A549 (cell line): Measurements from ENCODE around the gene CAPN9. TPM values are rescaled to one million over a fixed set of nuclear protein-coding genes. Genes with fewer than 3 reads are reported as not detected.

ENCODE experiments used
- ATAC-seq, 2 experiments: fragments of 200-7000 bp in 1 of 2; fragments of >200 bp in 1 of 2; cut with Nextera tagmentation in 1 of 2; cut with Tn5 transposase in 1 of 2; 3 replicates each; pipeline versions ENCODE4 v1.8.0 to v1.9.1; 2018 to 2020; ENCODE audit warnings: mild to moderate bottlenecking in 1 of 2, moderate library complexity in 1 of 2
- CTCF ChIA-PET: fragments of 300-600 bp; sonication (Branson Sonifier 250); formaldehyde crosslinking; extraction: SDS; loops from one replicate; lab custom pipeline; 2021; ENCODE audit warnings: antibody characterized with exemption, inconsistent platforms; lab: Yijun Ruan, JAX
- POLR2A ChIA-PET: fragments of 350-600 bp; formaldehyde crosslinking; extraction: SDS; loops from one replicate; lab custom pipeline; 2021; ENCODE audit warnings: antibody characterized with exemption, inconsistent platforms; lab: Yijun Ruan, JAX
- DNase-seq, 2 experiments: peaks; one replicate each; pipeline versions ENCODE4 v3.0.0 to v3.0.0-alpha.2; 2011 to 2016; ENCODE audit warnings: low read depth in 1 of 2, low spot score in 1 of 2
- FAIRE-seq: peaks from 2 replicates; lab custom pipeline; 2011; peaks lifted over from hg19 to GRCh38; lab: Jason Lieb, UNC
- H3K27ac ChIP-seq, 2 experiments: fragments of >200 bp; sonication (Bioruptor Twin); formaldehyde crosslinking; 3 replicates each; pipeline ENCODE4 v1.5.1; 2016 to 2017
- H3K4me1 ChIP-seq: fragments of >200 bp; sonication (Bioruptor Twin); formaldehyde crosslinking; 3 replicates; pipeline ENCODE4 v1.6.1; 2016
- H3K4me2 ChIP-seq: fragments of >200 bp; sonication (Bioruptor Twin); formaldehyde crosslinking; 3 replicates; pipeline ENCODE4 v1.6.1; 2016
- H3K4me3 ChIP-seq: fragments of >200 bp; sonication (Bioruptor Twin); formaldehyde crosslinking; 3 replicates; pipeline ENCODE4 v1.5.1; 2016
- H3K9me3 ChIP-seq: fragments of >200 bp; sonication (Bioruptor Twin); formaldehyde crosslinking; 3 replicates; pipeline ENCODE4 v1.6.1; 2016
- BCL3 ChIP-seq: fragments of >200 bp; sonication (Bioruptor Twin); formaldehyde crosslinking; IDR thresholded peaks from 3 replicates; pipeline ENCODE4 v1.6.1; 2016
- BHLHE40 ChIP-seq: IDR thresholded peaks from 2 replicates; pipeline ENCODE4 v1.6.1; 2012; ENCODE audit warnings: low read depth, low read length, inconsistent platforms
- CHD2 ChIP-seq: fragments of 150-350 bp; IDR thresholded peaks from 2 replicates; pipeline ENCODE4 v1.6.1; 2014; ENCODE audit warnings: low read length; ENCODE audit not compliant: partially characterized antibody
- CTCF ChIP-seq: fragments of >200 bp; sonication (Bioruptor Twin); formaldehyde crosslinking; IDR thresholded peaks from 3 replicates; pipeline ENCODE4 v1.5.1; 2016
- EP300 ChIP-seq, 2 experiments: fragments of >200 bp; sonication (Bioruptor Twin); formaldehyde crosslinking; IDR thresholded peaks; 2 replicates in 1 of 2; 3 replicates in 1 of 2; pipeline ENCODE4 v1.6.1; 2016 to 2017
- ESRRA ChIP-seq: fragments of 150-350 bp; IDR thresholded peaks from 2 replicates; pipeline ENCODE4 v1.6.1; 2014; ENCODE audit warnings: mild to moderate bottlenecking, low read length, borderline replicate concordance
- FOXS1 ChIP-seq: fragments of 250-450 bp; sonication (Bioruptor Pico); IDR thresholded peaks from 2 replicates; pipeline ENCODE4 v1.5.0; 2020; ENCODE audit warnings: mild to moderate bottlenecking, moderate library complexity
- HMGXB4 ChIP-seq: fragments of 250-450 bp; sonication (Bioruptor Pico); IDR thresholded peaks from 2 replicates; pipeline ENCODE4 v1.5.0; 2021; ENCODE audit warnings: mild to moderate bottlenecking, moderate library complexity, borderline replicate concordance
- HOXA7 ChIP-seq: fragments of 250-450 bp; sonication (Bioruptor Pico); IDR thresholded peaks from 2 replicates; pipeline ENCODE4 v1.5.0; 2020; ENCODE audit warnings: mild to moderate bottlenecking, moderate library complexity
- HOXB5 ChIP-seq: fragments of 250-450 bp; sonication (Bioruptor Pico); IDR thresholded peaks from 2 replicates; pipeline ENCODE4 v1.5.0; 2020; ENCODE audit warnings: mild to moderate bottlenecking, moderate library complexity
- JUNB ChIP-seq: fragments of >200 bp; sonication (Bioruptor Twin); formaldehyde crosslinking; IDR thresholded peaks from 2 replicates; pipeline ENCODE4 v1.6.1; 2016
- MAFK ChIP-seq: fragments of 450-650 bp; IDR thresholded peaks from 2 replicates; pipeline ENCODE4 v1.6.1; 2014; ENCODE audit not compliant: partially characterized antibody
- MAX ChIP-seq: IDR thresholded peaks from 2 replicates; pipeline ENCODE4 v1.6.1; 2012
- MYC ChIP-seq: IDR thresholded peaks from 2 replicates; pipeline ENCODE4 v1.6.1; 2012; ENCODE audit warnings: mild to moderate bottlenecking, inconsistent platforms, low read length, improper control_type of control experiment, borderline replicate concordance
- NFE2L2 ChIP-seq: fragments of 150-350 bp; conservative IDR thresholded peaks from 2 replicates; pipeline ENCODE4 v1.6.1; 2014; ENCODE audit warnings: low read length
- NPAS2 ChIP-seq: fragments of 250-450 bp; sonication (Bioruptor Pico); IDR thresholded peaks from 2 replicates; pipeline ENCODE4 v1.8.0; 2022; ENCODE audit warnings: mild to moderate bottlenecking, moderate library complexity, borderline replicate concordance
- PHF8 ChIP-seq: fragments of 200-600 bp; sonication (generic); IDR thresholded peaks from 2 replicates; pipeline ENCODE4 v1.6.1; 2016; ENCODE audit warnings: low read depth, mild to moderate bottlenecking, antibody characterized with exemption, moderate library complexity, borderline replicate concordance
- POLR2AphosphoS2 ChIP-seq: conservative IDR thresholded peaks from 2 replicates; pipeline ENCODE4 v1.6.1; 2012; ENCODE audit warnings: low read length, improper control_type of control experiment, inconsistent platforms
- RARB ChIP-seq: fragments of 250-450 bp; sonication (Bioruptor Pico); IDR thresholded peaks from 2 replicates; pipeline ENCODE4 v1.8.0; 2021; ENCODE audit warnings: mild to moderate bottlenecking, moderate library complexity
- RCOR1 ChIP-seq: fragments of 150-350 bp; IDR thresholded peaks from 2 replicates; pipeline ENCODE4 v1.6.1; 2014; ENCODE audit warnings: antibody characterized with exemption, low read length, low read depth
- RFX5 ChIP-seq: fragments of 450-650 bp; IDR thresholded peaks from 2 replicates; pipeline ENCODE4 v1.7.1; 2014; ENCODE audit warnings: antibody characterized with exemption, mild to moderate bottlenecking, moderate library complexity
- SMC3 ChIP-seq: fragments of >200 bp; sonication (Bioruptor Twin); formaldehyde crosslinking; IDR thresholded peaks from 3 replicates; pipeline ENCODE4 v1.6.1; 2018; ENCODE audit warnings: inconsistent platforms
- SREBF2 ChIP-seq: fragments of 450-650 bp; IDR thresholded peaks from 2 replicates; pipeline ENCODE4 v1.6.1; 2014; ENCODE audit warnings: mild to moderate bottlenecking, moderate library complexity
- TFCP2L1 ChIP-seq: fragments of 250-450 bp; sonication (Bioruptor Pico); IDR thresholded peaks from 2 replicates; pipeline ENCODE4 v1.5.0; 2021; ENCODE audit warnings: mild to moderate bottlenecking
- USF2 ChIP-seq: fragments of 450-650 bp; IDR thresholded peaks from 2 replicates; pipeline ENCODE4 v1.6.1; 2014; ENCODE audit warnings: antibody characterized with exemption
- ZFP36 ChIP-seq: fragments of 450-650 bp; IDR thresholded peaks from 2 replicates; pipeline ENCODE4 v1.6.1; 2014; ENCODE audit warnings: borderline replicate concordance; ENCODE audit not compliant: partially characterized antibody
- ZNF302 ChIP-seq: fragments of 250-450 bp; sonication (Bioruptor Pico); IDR thresholded peaks from 2 replicates; pipeline ENCODE4 v1.9.0; 2021; ENCODE audit warnings: inconsistent platforms, mild to moderate bottlenecking, moderate library complexity
- WGBS: methylation state at CpG from one replicate; pipeline ENCODE4 v1.1.6; 2017; ENCODE audit errors: missing lambda C conversion rate; 5-methylcytosine and 5-hydroxymethylcytosine counted together
- polyA plus RNA-seq, 4 experiments: library from polyadenylated mRNA; depleted of rRNA in 3 of 4; stranded (reverse); fragments of >200 nt; fragmentation: RNase III in 1 of 4; extraction: RNeasy Plus Mini Kit Qiagen cat#74134 plus additional on column Dnase treatment in 1 of 4; gene quantifications; 2 replicates in 3 of 4; 3 replicates in 1 of 4; pipeline ENCODE4 v1.2.3, GENCODE V29; 2011 to 2017

CAPN9 gene
- polyA plus RNA-seq, 2 of the 4 experiments (the other 2 are of a cell fraction), result not detected

- POLR2A ChIA-PET, result no interaction called here
- H3K9me3 ChIP-seq, result no peaks in the 10 kb centered on the region
- H3K27ac ChIP-seq, result no peak overlapping the region
- no peak for FAIRE-seq
- no peak for ATAC-seq
- H3K4me1 ChIP-seq, result no peaks in the 10 kb centered on the region
- H3K4me2 ChIP-seq, result no peak overlapping the region
- 67% methylated on average over 4 of the region's 6 CpGs for WGBS
- TF ChIP-seq ZNF302 (CRISPR knock-in tag) (no peak), CHD2 (no peak), POLR2AphosphoS2 (no peak), EP300 (IDR thresholded peaks at IDR 0.05) (no peak), RCOR1 (no peak), HOXB5 (no peak), MAX (no peak), TFCP2L1 (no peak), RARB (CRISPR knock-in tag) (no peak), CTCF (no peak), NPAS2 (CRISPR knock-in tag) (no peak), JUNB (no peak), BCL3 (no peak), ZFP36 (no peak), SREBF2 (no peak), MAFK (no peak)
- TF ChIP-seq, all 56 proteins: peak for 0
- CTCF ChIA-PET, result no interaction called here
- no peak overlapping the region for H3K4me3 ChIP-seq
- DNase-seq, result no peak
Measured at GRCh38 chr1:230750986-230751625, 3.9 kb downstream of the CAPN9 start.

GRCh38 chr1:230752407-230752806 is 5.2 kb downstream of the CAPN9 start:
- WGBS, result 92% methylated on average over 6 of the region's 6 CpGs
- ATAC-seq (peak in 1 of 2 experiments; percentile 18; a peak in 2 of 6 replicates), FAIRE-seq (no peak), DNase-seq (no peak)
- Histone ChIP-seq H3K4me1 (no peaks in the 10 kb centered on the region), H3K4me3 (no peak overlapping the region), H3K9me3 (no peaks in the 10 kb centered on the region), H3K4me2 (no peak overlapping the region), H3K27ac (no peak overlapping the region)
- POLR2A ChIA-PET, result no interaction called here
- TF ChIP-seq MYC (no peak), ESRRA (no peak), NFE2L2 (no peak), TFCP2L1 (no peak), BHLHE40 (no peak), HOXA7 (CRISPR knock-in tag) (no peak), USF2 (no peak), POLR2AphosphoS2 (no peak), SMC3 (no peak), RFX5 (no peak), PHF8 (no peak), HMGXB4 (CRISPR knock-in tag) (no peak), FOXS1 (CRISPR knock-in tag) (no peak), BCL3 (no peak)
- CTCF ChIA-PET, result interaction anchor here (2.1 kb wide), 1 partner anchor 10 kb away, joined by 8 read pairs; no protein-coding TSS in a partner anchor
